PFSK-1 (cell line): ENCODE data around the gene BIRC5.

Experiments used
- TAF1 ChIP-seq: IDR thresholded peaks from 2 replicates; pipeline ENCODE4 v1.6.1; 2012; ENCODE audit warnings: low read length, control low read depth, borderline replicate concordance; ENCODE audit not compliant: insufficient read depth
- TF ChIP-seq, protein P1 (sequence below), 2 experiments: IDR thresholded peaks; 2 replicates each; pipeline versions ENCODE4 v1.6.1 to v1.8.0; 2011 to 2012; ENCODE audit warnings: low read depth in 2 of 2, low read length in 2 of 2, control low read depth in 1 of 2, inconsistent platforms in 1 of 2, mild to moderate bottlenecking in 1 of 2, moderate library complexity in 1 of 2; ENCODE audit not compliant: insufficient read depth in 1 of 2

DNA sequence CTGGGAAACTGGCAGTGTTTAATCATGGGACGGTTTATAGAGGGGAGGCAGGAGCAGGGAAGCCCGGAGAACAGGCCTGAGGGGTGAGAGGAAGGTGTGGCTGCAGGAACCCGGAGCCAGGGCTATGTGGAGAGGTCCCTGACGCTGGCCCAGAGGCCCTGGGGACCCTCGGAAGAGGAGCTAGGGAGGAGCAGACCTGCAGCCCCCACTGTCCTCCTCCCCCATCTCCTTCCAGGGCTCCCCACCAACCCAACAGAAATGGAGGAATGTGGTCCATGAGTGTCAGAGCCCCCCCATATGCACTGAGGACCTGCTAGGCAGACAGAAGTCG is 37.7 kb downstream of the BIRC5 start:
- TF ChIP-seq, protein P1, sequence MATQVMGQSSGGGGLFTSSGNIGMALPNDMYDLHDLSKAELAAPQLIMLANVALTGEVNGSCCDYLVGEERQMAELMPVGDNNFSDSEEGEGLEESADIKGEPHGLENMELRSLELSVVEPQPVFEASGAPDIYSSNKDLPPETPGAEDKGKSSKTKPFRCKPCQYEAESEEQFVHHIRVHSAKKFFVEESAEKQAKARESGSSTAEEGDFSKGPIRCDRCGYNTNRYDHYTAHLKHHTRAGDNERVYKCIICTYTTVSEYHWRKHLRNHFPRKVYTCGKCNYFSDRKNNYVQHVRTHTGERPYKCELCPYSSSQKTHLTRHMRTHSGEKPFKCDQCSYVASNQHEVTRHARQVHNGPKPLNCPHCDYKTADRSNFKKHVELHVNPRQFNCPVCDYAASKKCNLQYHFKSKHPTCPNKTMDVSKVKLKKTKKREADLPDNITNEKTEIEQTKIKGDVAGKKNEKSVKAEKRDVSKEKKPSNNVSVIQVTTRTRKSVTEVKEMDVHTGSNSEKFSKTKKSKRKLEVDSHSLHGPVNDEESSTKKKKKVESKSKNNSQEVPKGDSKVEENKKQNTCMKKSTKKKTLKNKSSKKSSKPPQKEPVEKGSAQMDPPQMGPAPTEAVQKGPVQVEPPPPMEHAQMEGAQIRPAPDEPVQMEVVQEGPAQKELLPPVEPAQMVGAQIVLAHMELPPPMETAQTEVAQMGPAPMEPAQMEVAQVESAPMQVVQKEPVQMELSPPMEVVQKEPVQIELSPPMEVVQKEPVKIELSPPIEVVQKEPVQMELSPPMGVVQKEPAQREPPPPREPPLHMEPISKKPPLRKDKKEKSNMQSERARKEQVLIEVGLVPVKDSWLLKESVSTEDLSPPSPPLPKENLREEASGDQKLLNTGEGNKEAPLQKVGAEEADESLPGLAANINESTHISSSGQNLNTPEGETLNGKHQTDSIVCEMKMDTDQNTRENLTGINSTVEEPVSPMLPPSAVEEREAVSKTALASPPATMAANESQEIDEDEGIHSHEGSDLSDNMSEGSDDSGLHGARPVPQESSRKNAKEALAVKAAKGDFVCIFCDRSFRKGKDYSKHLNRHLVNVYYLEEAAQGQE (IDR thresholded peaks at IDR 0.05; ENCODE audit: insufficient read depth in 1 of 2, low read depth in 2 of 2, low read length in 2 of 2) = no peak
- no peak for TF ChIP-seq TAF1
